B cell (primary cell): ENCODE measurements around the gene ANKRD23. TPM values are rescaled to one million over a fixed set of nuclear protein-coding genes. Genes with fewer than 3 reads are reported as not detected.
A peak's percentile ranks its signal among the peaks of the same experiment; 100 is the strongest.

Experiments
- ATAC-seq: fragments of 200-7000 bp; cut with Tn5 transposase; one replicate; pipeline ENCODE4 v1.10.0; 2021; ENCODE audit warnings: low read depth, mild to moderate bottlenecking, moderate number of reproducible peaks, moderate library complexity
- CTCF ChIA-PET: fragments of 350-600 bp; sonication (Branson Sonifier 250); formaldehyde crosslinking; loops from one replicate; lab custom pipeline; 2021; ENCODE audit warnings: antibody characterized with exemption, inconsistent platforms; lab: Charles Lee
- POLR2A ChIA-PET: fragments of 350-600 bp; sonication (Branson Sonifier 250); formaldehyde crosslinking; loops from one replicate; lab custom pipeline; 2021; ENCODE audit warnings: antibody characterized with exemption; lab: Charles Lee
- DNase-seq: peaks from one replicate; pipeline ENCODE4 v3.0.0; 2013
- H2AFZ ChIP-seq: 2 replicates; pipeline ENCODE4 v1.6.1; 2012; ENCODE audit warnings: mild to moderate bottlenecking, low read depth, low read length; ENCODE audit not compliant: insufficient read depth, poor library complexity, severe bottlenecking
- H3K27ac ChIP-seq, 2 donors: 1 replicate in 1 of 2; 2 replicates in 1 of 2; pipeline ENCODE4 v1.5.1; 2012 to 2013; ENCODE audit warnings: low read length in 2 of 2, mild to moderate bottlenecking in 2 of 2, moderate library complexity in 1 of 2
- H3K27me3 ChIP-seq, 4 experiments: fragments of 200-600 bp in 1 of 4; sonication (generic) in 1 of 4; replicated peaks in 1 of 4; 1 replicate in 2 of 4; 2 replicates in 2 of 4; pipeline versions ENCODE4 v1.6.1 to v1.7.0; 2013 to 2016; ENCODE audit warnings: low read length in 3 of 4, mild to moderate bottlenecking in 2 of 4, mixed read lengths in 1 of 4, moderate library complexity in 1 of 4; ENCODE audit not compliant: insufficient read depth in 4 of 4, control insufficient read depth in 3 of 4; ENCODE audit errors: control extremely low read depth in 1 of 4
- H3K36me3 ChIP-seq, 2 experiments: replicated peaks in 1 of 2; 1 replicate in 1 of 2; 2 replicates in 1 of 2; pipeline versions ENCODE4 v1.6.1 to v1.7.1; 2013; ENCODE audit warnings: low read length in 1 of 2; ENCODE audit not compliant: insufficient read depth in 2 of 2, control insufficient read depth in 1 of 2; ENCODE audit errors: control extremely low read depth in 1 of 2, extremely low read depth in 1 of 2
- H3K4me1 ChIP-seq, 2 donors: fragments of 200-600 bp in 1 of 2; sonication (generic) in 1 of 2; 1 replicate in 1 of 2; 2 replicates in 1 of 2; pipeline versions ENCODE4 v1.5.1 to v1.6.1; 2013 to 2017; ENCODE audit warnings: low read length in 2 of 2; ENCODE audit not compliant: control insufficient read depth in 2 of 2, insufficient read depth in 2 of 2
- H3K4me2 ChIP-seq: replicated peaks from 2 replicates; pipeline ENCODE3; 2012; ENCODE audit warnings: mild to moderate bottlenecking, low read depth, low read length; ENCODE audit not compliant: poor library complexity, severe bottlenecking
- H3K4me3 ChIP-seq, 5 experiments: fragments of 200-600 bp in 1 of 5; sonication (generic) in 1 of 5; 1 replicate in 3 of 5; 2 replicates in 2 of 5; pipeline versions ENCODE4 v1.5.1 to v1.7.0; 2011 to 2016; ENCODE audit warnings: low read length in 4 of 5, mild to moderate bottlenecking in 4 of 5, low read depth in 2 of 5, control low read depth in 1 of 5, moderate library complexity in 1 of 5; ENCODE audit not compliant: insufficient read depth in 1 of 5; ENCODE audit errors: control extremely low read depth in 1 of 5, extremely low read depth in 1 of 5
- H3K79me2 ChIP-seq: fragments of 200-600 bp; sonication (generic); one replicate; pipeline ENCODE4 v1.6.0; 2016; ENCODE audit warnings: low read length; ENCODE audit not compliant: control insufficient read depth, insufficient read depth
- H3K9ac ChIP-seq: fragments of 200-600 bp; sonication (generic); 2 replicates; pipeline ENCODE4 v1.6.1; 2017; ENCODE audit warnings: mild to moderate bottlenecking, low read length, moderate library complexity
- H3K9me3 ChIP-seq, 3 donors: one replicate each; pipeline versions ENCODE4 v1.6.1 to v1.7.1; 2013; ENCODE audit warnings: low read length in 2 of 3; ENCODE audit not compliant: control insufficient read depth in 2 of 3, insufficient read depth in 1 of 3; ENCODE audit errors: control extremely low read depth in 1 of 3
- H4K20me1 ChIP-seq: 2 replicates; pipeline ENCODE4 v1.6.0; 2012; ENCODE audit warnings: mild to moderate bottlenecking, low read length; ENCODE audit not compliant: insufficient read depth, control insufficient read depth, poor library complexity, severe bottlenecking
- H3K27ac Mint-ChIP-seq: one replicate; pipeline ENCODE4 v1.8.0; 2021; ENCODE audit warnings: mixed read lengths
- H3K27me3 Mint-ChIP-seq: one replicate; pipeline ENCODE4 v1.8.0; 2021; ENCODE audit warnings: mixed read lengths
- H3K4me1 Mint-ChIP-seq: one replicate; pipeline ENCODE4 v1.8.0; 2021; ENCODE audit warnings: mixed read lengths
- H3K4me3 Mint-ChIP-seq: one replicate; pipeline ENCODE4 v1.8.0; 2021; ENCODE audit warnings: mixed read lengths
- H3K9me3 Mint-ChIP-seq: one replicate; pipeline ENCODE4 v1.8.0; 2022; ENCODE audit warnings: mixed read lengths; ENCODE audit not compliant: insufficient read depth
- EZH2 ChIP-seq: IDR thresholded peaks from 2 replicates; pipeline ENCODE4 v1.6.1; 2012; ENCODE audit warnings: borderline replicate concordance, low read depth, mild to moderate bottlenecking, moderate library complexity, low read length; ENCODE audit not compliant: insufficient read depth, poor library complexity, severe bottlenecking
- WGBS: methylation state at CpG from one replicate; pipeline ENCODE4 v1.1.5; 2013; ENCODE audit warnings: missing lambda C conversion rate; ENCODE audit not compliant: insufficient coverage; 5-methylcytosine and 5-hydroxymethylcytosine counted together
- intact Hi-C: fragments of 100-400 bp; cut with micrococcal nuclease; formaldehyde crosslinking; loops from one replicate; pipeline ENCODE4 v1.10.0; 2022
- polyA plus RNA-seq: library from polyadenylated mRNA; depleted of rRNA; stranded (reverse); fragments of >200 nt; gene quantifications from 2 replicates; pipeline ENCODE4 v1.2.3, GENCODE V29; 2012
- total RNA-seq, 2 donors: library from RNA; stranded (reverse); fragments of 120-200 nt in 1 of 2; gene quantifications; 1 replicate in 1 of 2; 2 replicates in 1 of 2; pipeline versions ENCODE4 v1.2.3 to v1.2.4, GENCODE V29; 2013 to 2022
- TF ChIP-seq, protein P1 (sequence below): fragments of 200-600 bp; IDR thresholded peaks from one replicate; pipeline ENCODE4 v1.8.0; 2022; ENCODE audit warnings: antibody characterized with exemption, mild to moderate bottlenecking

The ANKRD23 gene
- total and polyA plus RNA-seq, 2 donors (not counting 1 experiment from before 2014, with no cell fraction given), result 8.8 to 11.3 TPM

DNA sequence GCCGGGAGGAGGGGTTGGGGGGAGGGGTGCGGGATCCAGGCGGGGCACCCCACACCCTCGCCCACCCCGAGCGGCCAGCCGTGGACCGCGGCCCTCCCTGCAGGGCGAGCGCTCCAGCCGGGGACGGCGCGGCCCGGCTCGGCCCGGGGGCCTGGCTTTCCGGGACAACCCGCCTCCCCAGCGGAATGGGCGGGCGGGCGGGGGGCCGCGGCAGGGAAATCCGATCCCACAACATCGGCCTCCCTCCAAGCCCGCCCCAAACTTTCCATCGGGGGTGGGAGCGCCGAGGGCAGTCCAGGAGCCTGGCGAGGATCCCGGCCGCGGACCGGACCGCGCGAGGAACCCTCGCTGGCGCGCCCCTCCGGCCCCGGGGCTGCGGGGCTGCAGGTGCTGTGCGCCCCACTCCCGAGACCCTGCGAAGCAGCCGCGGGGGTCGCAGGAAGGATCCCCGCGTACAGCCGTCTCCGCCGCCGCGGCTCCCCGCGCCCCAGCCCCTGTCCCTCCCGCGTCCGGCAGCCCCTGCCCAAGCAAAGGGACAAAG lies 25.5 kb upstream of the ANKRD23 start:
- H3K9me3 Mint-ChIP-seq, result no peaks in the 10 kb centered on the region
- ATAC-seq (no peak), DNase-seq (no peak)
- Histone ChIP-seq H3K36me3 (no peaks in the 10 kb centered on the region), H3K4me1 (peaks cover 35 to 43% of the 10 kb centered on the region in 2 donors), H3K4me3 (peak overlapping the region in 4 of 5 experiments; percentile 46 to 84 (median 60)), H3K9ac (peak overlapping the region; percentile 72), H3K27ac (no peak overlapping the region), H3K4me2 (peak overlapping the region; percentile 100), H3K9me3 (peaks cover 0 to 14% (median 0%) of the 10 kb centered on the region in 3 donors), H3K27me3 (peaks cover 0 to 41% (median 14%) of the 10 kb centered on the region in 4 experiments), H2AFZ (peak overlapping the region; percentile 78), H3K79me2 (no peaks in the 10 kb centered on the region), H4K20me1 (no peaks in the 10 kb centered on the region)
- ChIA-PET POLR2A (no interaction called here), CTCF (interaction anchor here (1.6 to 3.2 kb wide), 2 partner anchors 12 to 81 kb away, joined by 3 to 19 read pairs; partner anchors contain the start of gene ANKRD39)
- H3K27me3 Mint-ChIP-seq, result peaks cover 30% of the 10 kb centered on the region
- peak; percentile 84 for TF ChIP-seq EZH2
- TF ChIP-seq, protein P1, sequence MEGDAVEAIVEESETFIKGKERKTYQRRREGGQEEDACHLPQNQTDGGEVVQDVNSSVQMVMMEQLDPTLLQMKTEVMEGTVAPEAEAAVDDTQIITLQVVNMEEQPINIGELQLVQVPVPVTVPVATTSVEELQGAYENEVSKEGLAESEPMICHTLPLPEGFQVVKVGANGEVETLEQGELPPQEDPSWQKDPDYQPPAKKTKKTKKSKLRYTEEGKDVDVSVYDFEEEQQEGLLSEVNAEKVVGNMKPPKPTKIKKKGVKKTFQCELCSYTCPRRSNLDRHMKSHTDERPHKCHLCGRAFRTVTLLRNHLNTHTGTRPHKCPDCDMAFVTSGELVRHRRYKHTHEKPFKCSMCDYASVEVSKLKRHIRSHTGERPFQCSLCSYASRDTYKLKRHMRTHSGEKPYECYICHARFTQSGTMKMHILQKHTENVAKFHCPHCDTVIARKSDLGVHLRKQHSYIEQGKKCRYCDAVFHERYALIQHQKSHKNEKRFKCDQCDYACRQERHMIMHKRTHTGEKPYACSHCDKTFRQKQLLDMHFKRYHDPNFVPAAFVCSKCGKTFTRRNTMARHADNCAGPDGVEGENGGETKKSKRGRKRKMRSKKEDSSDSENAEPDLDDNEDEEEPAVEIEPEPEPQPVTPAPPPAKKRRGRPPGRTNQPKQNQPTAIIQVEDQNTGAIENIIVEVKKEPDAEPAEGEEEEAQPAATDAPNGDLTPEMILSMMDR, result peak; percentile 25
- H3K27ac Mint-ChIP-seq, result no peak overlapping the region
- intact Hi-C loops, result no loop called here
- 1% methylated on average over 63 of the region's 64 CpGs for WGBS
- peaks cover 31% of the 10 kb centered on the region for H3K4me1 Mint-ChIP-seq
- peak overlapping the region; percentile 78 for H3K4me3 Mint-ChIP-seq

DNA sequence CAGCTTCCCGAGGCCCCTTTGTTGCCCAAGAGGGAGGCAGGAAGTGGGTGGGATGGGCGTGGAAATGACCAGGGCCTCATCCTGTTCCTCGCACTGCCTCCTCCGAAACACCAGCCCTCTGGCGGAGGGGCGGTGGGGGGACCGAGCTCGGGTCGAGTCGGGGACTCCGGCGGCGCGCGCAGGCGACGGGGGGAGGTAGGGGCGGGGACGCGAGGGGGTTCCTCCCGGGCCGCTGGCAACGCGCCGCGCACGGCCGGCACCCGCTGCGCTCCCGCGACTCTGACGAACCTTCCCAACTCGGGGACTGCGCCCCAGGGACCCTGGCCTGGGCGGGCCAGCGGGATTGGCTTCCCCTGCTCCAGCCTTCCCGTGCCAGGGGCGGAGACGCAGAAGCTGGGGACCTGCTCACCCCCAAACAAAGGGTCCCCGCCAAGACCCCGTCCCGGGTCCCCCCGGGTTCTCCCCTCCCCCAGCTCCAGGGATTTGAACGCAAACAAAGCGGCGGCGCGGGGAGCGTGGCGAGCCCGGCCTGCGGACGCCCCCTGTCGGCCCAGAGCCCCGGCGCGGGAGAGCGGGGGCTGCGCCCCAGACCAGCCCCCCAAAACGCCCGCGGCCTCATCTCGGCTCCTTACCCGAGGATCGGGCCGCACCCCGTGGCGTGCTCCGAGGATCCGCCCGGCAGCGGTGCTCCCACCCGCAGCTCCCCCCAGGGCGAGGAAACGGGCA lies 24.9 kb upstream of the ANKRD23 start:
- Histone ChIP-seq H3K4me1 (peaks cover 29 to 37% of the 10 kb centered on the region in 2 donors), H3K4me3 (peak overlapping the region; percentile 4 to 84 (median 57)), H3K27ac (no peak overlapping the region), H3K9me3 (peaks cover 0 to 14% (median 0%) of the 10 kb centered on the region in 3 donors), H2AFZ (peak overlapping the region; percentile 71), H3K36me3 (no peaks in the 10 kb centered on the region), H3K4me2 (peak overlapping the region; percentile 100), H3K27me3 (peaks cover 0 to 41% (median 14%) of the 10 kb centered on the region in 4 experiments), H3K79me2 (no peaks in the 10 kb centered on the region), H3K9ac (peak overlapping the region; percentile 72), H4K20me1 (no peaks in the 10 kb centered on the region)
- CTCF ChIA-PET, result interaction anchor here (1.1 to 3.2 kb wide), 3 partner anchors 11 to 82 kb away, joined by 3 to 19 read pairs (median 3); partner anchors contain the start of gene ANKRD39
- intact Hi-C loops, result no loop called here
- WGBS, result under 1% methylated on average over 68 of the region's 76 CpGs
- peak overlapping the region; percentile 78 for H3K4me3 Mint-ChIP-seq
- TF ChIP-seq, protein P1, result peak; percentile 63
- peak; percentile 47 for TF ChIP-seq EZH2
- ATAC-seq, result peak; percentile 22
- H3K27ac Mint-ChIP-seq, result no peak overlapping the region
- H3K27me3 Mint-ChIP-seq, result peaks cover 30% of the 10 kb centered on the region
- POLR2A ChIA-PET, result no interaction called here
- no peaks in the 10 kb centered on the region for H3K9me3 Mint-ChIP-seq
- H3K4me1 Mint-ChIP-seq, result peaks cover 25% of the 10 kb centered on the region
- peak; percentile 62 for DNase-seq
